ENCODE results near the gene DRD5.

DRD5 gene

DNA sequence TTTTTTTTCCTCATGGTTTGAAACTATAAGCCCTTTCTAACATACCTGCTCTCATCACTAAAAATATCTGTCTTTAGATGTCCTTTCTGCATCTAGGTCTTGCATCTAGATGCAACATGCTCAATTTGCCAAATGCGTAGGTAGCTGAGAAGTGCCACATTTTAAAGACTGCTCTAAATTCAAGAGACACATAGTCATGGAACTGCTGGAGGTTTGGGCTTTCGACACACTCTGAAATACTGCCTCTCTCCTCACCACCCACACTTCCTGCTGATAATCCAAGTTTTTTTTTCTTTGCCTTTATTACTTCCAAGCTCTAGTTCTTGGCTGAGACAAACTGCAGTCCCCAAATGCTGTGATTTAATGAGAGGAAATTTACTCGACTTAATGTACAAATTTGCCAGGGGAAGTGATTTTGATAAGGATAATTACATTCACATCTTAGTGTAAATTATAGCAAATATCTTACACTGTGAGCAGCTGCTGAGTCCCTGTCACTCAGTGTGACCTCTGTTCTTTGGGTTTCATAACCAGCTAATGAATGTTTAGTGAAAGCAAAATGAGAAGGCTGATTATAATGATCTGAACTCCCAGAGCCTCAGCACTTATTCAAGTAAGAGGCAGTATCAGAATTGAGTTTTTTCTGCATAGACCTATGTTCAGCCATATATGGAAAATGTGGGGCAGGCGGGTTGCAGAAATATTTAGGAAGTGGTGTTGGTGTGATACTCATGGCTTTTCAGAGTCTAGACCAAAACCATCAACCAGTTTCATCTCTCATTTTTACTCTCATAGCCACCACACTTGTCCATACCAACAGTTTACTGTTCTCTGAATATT, 31.3 kb downstream of the DRD5 start:
- no peak for DNase-seq (ENCODE audit: low read depth, low spot score)
- no peak overlapping the region for H3K27ac ChIP-seq

DNA sequence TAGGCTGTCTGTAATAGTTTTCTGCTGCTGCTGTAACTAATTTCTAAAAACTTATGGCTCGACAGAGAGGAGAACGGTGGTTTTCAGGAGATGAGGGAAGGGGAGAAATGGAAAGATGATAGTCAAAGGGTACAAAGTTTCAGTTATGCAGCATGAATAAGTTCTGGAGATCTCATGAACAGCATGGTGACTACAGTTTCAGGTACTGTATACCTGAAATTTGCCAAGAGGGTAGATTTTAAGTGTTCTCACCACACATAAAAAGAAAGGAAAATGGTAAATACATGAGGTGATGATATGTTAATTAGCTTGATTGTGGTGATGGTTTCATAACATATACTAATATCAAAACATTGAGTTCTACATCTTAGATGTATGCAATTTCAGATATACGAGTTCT, 34.9 kb downstream of the DRD5 start:
- DNase-seq (ENCODE audit: low read depth, low spot score), result no peak
- H3K27ac ChIP-seq, result no peak overlapping the region

DNA sequence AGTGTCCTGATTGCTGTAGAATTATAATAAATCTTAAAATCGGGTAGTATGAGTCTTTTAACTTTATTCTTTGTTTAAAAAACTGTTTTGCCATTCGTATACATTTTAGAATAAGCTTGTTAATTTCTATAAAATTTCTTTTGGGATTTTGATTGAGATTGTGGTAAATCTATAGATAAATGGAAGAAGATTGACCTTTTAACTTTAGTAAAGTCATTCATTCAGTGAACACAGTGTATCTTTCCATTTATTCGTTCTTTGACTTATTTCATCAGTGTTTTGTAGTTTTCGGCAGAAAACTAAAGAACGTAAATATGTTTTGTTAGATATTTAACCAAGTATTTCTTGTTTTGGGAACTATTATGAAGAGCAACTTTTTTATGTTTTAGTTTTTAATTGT, 38.9 kb downstream of the DRD5 start:
- DNase-seq (ENCODE audit: low read depth, low spot score), result no peak
- no peak overlapping the region for H3K27ac ChIP-seq

DNA sequence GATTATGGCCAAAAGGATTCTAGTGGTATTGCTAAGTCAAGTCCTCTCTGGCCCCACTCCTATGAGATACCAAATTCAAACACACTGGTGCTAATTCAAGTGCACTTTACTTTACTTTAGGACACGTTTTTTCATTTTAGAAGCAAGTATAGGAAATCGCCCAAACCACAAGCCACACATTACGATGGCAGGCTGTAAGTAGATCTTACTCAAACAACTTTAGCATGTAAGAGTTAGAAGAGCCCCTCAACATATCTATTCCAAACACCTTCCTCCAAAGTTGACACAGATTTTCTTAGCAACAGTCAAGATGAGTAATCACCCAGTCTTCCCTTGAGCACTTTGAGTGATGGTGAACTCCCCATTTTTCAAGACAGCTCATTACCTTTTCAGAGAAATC, 43.6 kb downstream of the DRD5 start:
- DNase-seq (ENCODE audit: low read depth, low spot score), result no peak

DNA sequence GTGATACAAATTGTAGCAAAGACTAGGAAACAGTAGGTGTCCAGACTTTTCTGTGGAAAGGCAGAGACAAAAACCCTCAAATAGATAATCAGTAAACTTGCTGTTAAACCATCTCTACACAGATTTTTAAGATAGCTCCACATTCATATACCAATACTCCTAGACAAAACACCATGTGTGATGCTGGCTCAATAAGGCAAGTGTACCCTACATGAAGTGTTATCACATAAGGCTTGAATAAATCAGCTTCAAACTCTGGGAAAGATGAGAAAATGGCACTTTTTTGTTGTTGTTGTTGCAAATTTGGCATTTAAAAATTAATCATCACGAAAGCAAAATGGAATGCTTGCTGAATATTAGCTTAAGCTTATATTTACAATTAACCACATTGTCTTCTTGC, 45.1 kb downstream of the DRD5 start:
- DNase-seq (ENCODE audit: low read depth, low spot score), result no peak
- H3K27ac ChIP-seq, result no peak overlapping the region

More for the DNA sequence above, 43.6 kb downstream of the DRD5 start:
- H3K27ac ChIP-seq, result no peak overlapping the region

DNA sequence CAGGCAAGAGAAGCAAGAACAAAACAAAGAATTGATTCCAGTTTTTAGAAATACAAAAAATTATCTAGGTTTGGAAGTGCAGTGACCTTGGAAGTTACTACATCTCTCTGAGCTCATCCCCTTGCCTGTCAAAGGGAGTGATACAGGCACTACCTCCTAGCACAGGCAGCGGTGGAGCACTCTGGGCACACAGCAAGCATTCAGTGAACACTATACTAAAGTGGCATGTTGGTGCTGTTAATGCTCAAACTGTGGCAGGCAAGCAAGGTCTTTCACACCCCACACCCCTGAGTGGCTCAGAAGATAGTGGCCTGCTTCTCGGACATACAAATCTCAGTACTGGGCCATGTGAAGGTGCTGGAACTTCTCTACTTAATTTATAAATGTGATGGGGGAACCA, 51.2 kb downstream of the DRD5 start:
- no peak overlapping the region for H3K27ac ChIP-seq
- DNase-seq (ENCODE audit: low read depth, low spot score), result no peak

DNA sequence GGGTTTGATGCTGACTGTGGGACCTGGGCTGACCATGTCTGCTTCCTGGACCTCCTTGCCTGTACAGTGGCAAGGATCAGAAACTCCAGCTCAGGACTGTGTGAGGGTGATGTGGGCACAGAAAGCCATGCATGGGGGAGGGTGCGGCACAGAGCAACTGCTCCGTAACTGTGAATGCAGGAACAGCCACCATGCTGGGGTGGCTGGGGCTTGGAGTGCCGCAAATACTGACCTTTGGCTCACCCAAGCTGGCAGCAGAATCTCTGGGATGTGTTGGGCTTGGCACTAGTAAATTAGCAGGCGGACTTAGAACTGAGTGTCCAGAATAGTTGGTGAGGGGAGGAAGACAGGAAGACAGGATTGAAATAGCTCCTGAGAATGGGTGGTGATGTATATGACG, 52.0 kb downstream of the DRD5 start:
- no peak overlapping the region for H3K27ac ChIP-seq
- DNase-seq (ENCODE audit: low read depth, low spot score), result no peak
